Right atrium auricular region (tissue), 2 donors: ENCODE data around the gene CEP83. TPM values are rescaled to one million over a fixed set of nuclear protein-coding genes. Genes with fewer than 3 reads are reported as not detected.

Experiments used
- DNase-seq: peaks from one replicate; pipeline ENCODE4 v3.0.0-alpha.2; 2019; ENCODE audit warnings: low spot score
- H3K27ac ChIP-seq, 2 donors: fragments of 200-600 bp; sonication (generic); 1 replicate in 1 of 2; 2 replicates in 1 of 2; pipeline ENCODE4 v1.5.1; 2016 to 2019
- H3K27me3 ChIP-seq, 2 donors: fragments of 200-600 bp; sonication (generic); one replicate each; pipeline versions ENCODE4 v1.5.1 to v1.6.0; 2017 to 2019
- H3K36me3 ChIP-seq: fragments of 200-600 bp; sonication (generic); one replicate; pipeline ENCODE4 v1.5.1; 2016
- H3K4me1 ChIP-seq, 2 donors: fragments of 200-600 bp; sonication (generic); one replicate each; pipeline versions ENCODE4 v1.5.1 to v1.6.0; 2017 to 2019
- H3K4me3 ChIP-seq, 2 donors: fragments of 200-600 bp; sonication (generic); 1 replicate in 1 of 2; 2 replicates in 1 of 2; pipeline ENCODE4 v1.5.1; 2017 to 2019; ENCODE audit warnings: mild to moderate bottlenecking in 1 of 2, moderate library complexity in 1 of 2
- H3K9me3 ChIP-seq, 2 donors: fragments of 200-600 bp; sonication (generic); one replicate each; pipeline ENCODE4 v1.5.1; 2019
- CTCF ChIP-seq, 2 donors: fragments of 200-600 bp; sonication (generic); IDR thresholded peaks; one replicate each; pipeline ENCODE4 v1.5.1; 2019; ENCODE audit warnings: antibody characterized with exemption in 2 of 2
- total RNA-seq, 2 donors: library from RNA; depleted of rRNA; stranded (reverse); fragments of >200 nt; gene quantifications; one replicate each; pipeline ENCODE4 v1.1.0, GENCODE V29; 2016

The CEP83 gene
- total RNA-seq, 2 donors from 2014 or later: 13.0 to 16.6 TPM

- no peak for TF ChIP-seq CTCF (IDR thresholded peaks at IDR 0.05)
- H3K4me1 ChIP-seq: no peaks in the 10 kb centered on the region
- no peak for DNase-seq
- H3K9me3 ChIP-seq: no peaks in the 10 kb centered on the region
- H3K36me3 ChIP-seq: no peaks in the 10 kb centered on the region
- H3K27ac ChIP-seq: no peak overlapping the region
- H3K4me3 ChIP-seq: no peak overlapping the region
- H3K27me3 ChIP-seq: no peaks in the 10 kb centered on the region
Measured at GRCh38 chr12:94445662-94446061, 14.0 kb downstream of the CEP83 start.

GRCh38 chr12:94437303-94437702, 22.4 kb downstream of the CEP83 start:
- no peak for DNase-seq
- Histone ChIP-seq H3K9me3 (no peaks in the 10 kb centered on the region), H3K4me3 (no peak overlapping the region), H3K4me1 (peaks cover 0 to 18% of the 10 kb centered on the region in 2 donors), H3K36me3 (no peaks in the 10 kb centered on the region), H3K27ac (no peak overlapping the region), H3K27me3 (no peaks in the 10 kb centered on the region)
- no peak for TF ChIP-seq CTCF (IDR thresholded peaks at IDR 0.05)

- H3K4me3 ChIP-seq: no peak overlapping the region
- no peak for DNase-seq
- TF ChIP-seq CTCF (IDR thresholded peaks at IDR 0.05): no peak
- H3K4me1 ChIP-seq: peaks cover 0 to 18% of the 10 kb centered on the region in 2 donors
- H3K9me3 ChIP-seq: peaks cover 0 to 10% of the 10 kb centered on the region in 2 donors
- no peaks in the 10 kb centered on the region for H3K36me3 ChIP-seq
- no peaks in the 10 kb centered on the region for H3K27me3 ChIP-seq
- no peak overlapping the region for H3K27ac ChIP-seq
Measured at GRCh38 chr12:94435511-94435927, 24.1 kb downstream of the CEP83 start.

GRCh38 chr12:94434171-94434570, 25.5 kb downstream of the CEP83 start:
- peak; percentile 10 to 47 for TF ChIP-seq CTCF (IDR thresholded peaks at IDR 0.05)
- H3K4me3 ChIP-seq: no peak overlapping the region

GRCh38 chr12:94433744-94434143, 25.9 kb downstream of the CEP83 start:
- DNase-seq: no peak
- H3K9me3 ChIP-seq: peaks cover 0 to 18% of the 10 kb centered on the region in 2 donors
- peaks cover 0 to 18% of the 10 kb centered on the region in 2 donors for H3K4me1 ChIP-seq
- H3K27ac ChIP-seq: no peak overlapping the region
- H3K27me3 ChIP-seq: no peaks in the 10 kb centered on the region
- no peaks in the 10 kb centered on the region for H3K36me3 ChIP-seq
- TF ChIP-seq CTCF (IDR thresholded peaks at IDR 0.05): no peak
- no peak overlapping the region for H3K4me3 ChIP-seq

More at GRCh38 chr12:94434171-94434570, 25.5 kb downstream of the CEP83 start:
- Histone ChIP-seq H3K4me1 (peaks cover 0 to 18% of the 10 kb centered on the region in 2 donors), H3K27ac (no peak overlapping the region), H3K9me3 (peaks cover 0 to 18% of the 10 kb centered on the region in 2 donors), H3K36me3 (no peaks in the 10 kb centered on the region), H3K27me3 (no peaks in the 10 kb centered on the region)
- DNase-seq: no peak

GRCh38 chr12:94430304-94430703, 29.4 kb downstream of the CEP83 start:
- Histone ChIP-seq H3K27me3 (no peaks in the 10 kb centered on the region), H3K36me3 (no peaks in the 10 kb centered on the region), H3K9me3 (peaks cover 0 to 18% of the 10 kb centered on the region in 2 donors), H3K4me3 (no peak overlapping the region), H3K27ac (no peak overlapping the region), H3K4me1 (peaks cover 0 to 22% of the 10 kb centered on the region in 2 donors)
- TF ChIP-seq CTCF (IDR thresholded peaks at IDR 0.05): no peak
- no peak for DNase-seq
